Fibroblast of upper back skin (primary cell): Measurements from ENCODE around the gene RUNX3.
"Not testable (repeated sequence)": the region's sequence is repeated elsewhere in the genome, so short reads cannot be mapped to it uniquely, and the experiment has no call there.

Experiments
- DNase-seq: peaks from one replicate; pipeline ENCODE4 v3.0.0-alpha.2; 2013

Gene RUNX3

DNA sequence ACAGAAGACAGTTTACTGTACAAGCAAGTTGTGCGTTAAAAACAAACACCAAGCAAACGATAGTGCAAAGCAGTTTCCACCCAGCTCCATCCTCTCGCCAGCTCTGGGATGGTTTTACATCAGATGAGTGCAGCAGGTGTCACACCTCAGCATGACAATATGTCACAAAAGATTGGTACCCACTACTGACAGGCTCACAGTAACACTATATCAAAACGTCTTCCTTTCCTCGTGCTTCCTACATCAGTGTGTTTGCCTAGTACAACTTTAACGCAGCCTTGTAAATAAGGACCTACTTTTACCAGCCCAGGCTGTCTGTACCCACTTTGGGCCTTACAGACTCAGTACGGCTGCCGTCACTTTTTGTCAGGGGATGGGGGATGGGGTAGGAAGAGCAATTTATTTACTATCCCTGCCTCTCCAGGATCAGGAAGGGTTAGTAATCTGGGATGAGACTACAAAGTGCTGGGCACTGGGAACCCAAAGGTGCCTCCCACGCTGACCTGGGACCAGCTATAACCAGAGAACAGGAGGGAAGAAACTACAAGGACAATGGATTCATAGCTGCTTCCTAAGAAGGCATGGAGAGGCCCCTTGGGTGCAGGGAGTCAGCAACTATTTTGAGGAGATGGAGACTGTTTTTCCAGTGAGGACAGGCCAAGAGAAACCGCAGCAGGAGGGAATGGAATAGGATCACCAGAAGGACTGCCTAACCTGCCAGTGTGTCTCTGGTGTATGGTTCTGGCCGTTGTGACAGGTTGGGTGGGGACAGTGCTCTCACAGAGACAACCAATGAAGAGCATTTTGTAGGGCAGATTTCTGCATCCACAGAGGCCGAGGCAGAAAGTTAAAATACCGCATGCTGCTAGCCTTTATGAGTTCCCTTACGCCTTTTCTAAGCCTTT lies 30.2 kb downstream of the RUNX3 start:
- DNase-seq: no peak

DNA sequence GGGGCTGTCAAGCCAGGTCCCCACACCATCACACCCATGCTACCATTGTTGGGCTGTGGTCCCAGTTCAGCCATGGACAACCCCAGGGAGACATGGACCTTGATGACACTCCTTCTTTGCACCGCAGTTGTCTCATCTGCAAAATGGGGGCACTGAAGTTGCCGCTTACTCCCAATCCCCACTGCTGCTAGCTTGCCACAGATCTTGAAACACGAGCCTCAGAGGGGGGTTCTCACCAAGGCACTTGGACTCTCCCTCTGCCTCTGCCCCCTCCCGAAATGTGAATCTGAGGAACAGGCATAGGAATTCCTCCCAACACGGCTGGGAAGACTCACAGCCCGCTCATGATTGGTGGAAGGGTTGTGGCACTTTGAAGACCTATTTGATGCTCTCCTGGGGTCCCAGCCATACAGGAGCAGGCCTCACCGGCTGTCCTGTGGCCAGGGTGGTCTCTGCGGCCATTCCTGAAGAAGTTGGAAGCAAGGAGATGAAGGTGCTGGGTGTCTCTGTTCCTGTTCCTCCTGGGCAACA lies 31.1 kb downstream of the RUNX3 start:
- no peak for DNase-seq

DNA sequence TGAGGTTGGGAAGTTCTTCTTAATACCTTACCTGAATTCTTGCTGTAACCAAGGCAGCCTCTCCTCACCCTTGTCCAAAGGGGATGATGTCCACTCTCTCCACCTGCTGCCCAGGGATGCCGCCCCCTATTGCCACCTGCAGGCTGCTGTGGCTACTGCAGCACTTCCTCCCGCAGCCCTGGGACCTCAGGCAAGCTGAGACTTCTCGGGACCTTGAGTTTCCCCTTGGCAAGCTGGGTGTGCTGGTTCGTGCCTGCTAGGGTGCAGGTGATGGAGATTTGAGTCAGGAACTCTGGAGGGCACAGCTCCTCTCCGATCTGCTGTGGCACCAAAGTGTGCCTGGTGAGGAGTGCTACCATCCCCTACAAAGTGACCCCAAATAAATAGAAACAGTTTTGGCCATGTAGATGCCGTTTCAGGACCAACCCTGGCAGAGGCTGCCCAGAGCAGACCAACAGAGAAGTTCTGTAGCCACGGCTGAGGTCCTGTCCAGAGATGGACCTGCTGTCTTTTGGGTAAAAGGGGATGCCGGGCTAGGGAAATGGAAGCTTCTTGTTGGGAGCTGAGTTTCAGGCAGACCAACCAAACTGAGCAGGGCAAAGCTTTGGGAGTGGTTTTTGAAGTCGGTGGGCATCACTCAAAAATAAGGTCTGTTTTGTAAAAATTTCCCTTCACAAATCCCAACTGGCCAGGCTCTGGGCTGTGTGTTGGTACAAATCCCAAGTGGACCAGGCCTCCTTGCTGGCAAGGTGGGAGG lies 31.7 kb downstream of the RUNX3 start:
- no peak for DNase-seq

DNA sequence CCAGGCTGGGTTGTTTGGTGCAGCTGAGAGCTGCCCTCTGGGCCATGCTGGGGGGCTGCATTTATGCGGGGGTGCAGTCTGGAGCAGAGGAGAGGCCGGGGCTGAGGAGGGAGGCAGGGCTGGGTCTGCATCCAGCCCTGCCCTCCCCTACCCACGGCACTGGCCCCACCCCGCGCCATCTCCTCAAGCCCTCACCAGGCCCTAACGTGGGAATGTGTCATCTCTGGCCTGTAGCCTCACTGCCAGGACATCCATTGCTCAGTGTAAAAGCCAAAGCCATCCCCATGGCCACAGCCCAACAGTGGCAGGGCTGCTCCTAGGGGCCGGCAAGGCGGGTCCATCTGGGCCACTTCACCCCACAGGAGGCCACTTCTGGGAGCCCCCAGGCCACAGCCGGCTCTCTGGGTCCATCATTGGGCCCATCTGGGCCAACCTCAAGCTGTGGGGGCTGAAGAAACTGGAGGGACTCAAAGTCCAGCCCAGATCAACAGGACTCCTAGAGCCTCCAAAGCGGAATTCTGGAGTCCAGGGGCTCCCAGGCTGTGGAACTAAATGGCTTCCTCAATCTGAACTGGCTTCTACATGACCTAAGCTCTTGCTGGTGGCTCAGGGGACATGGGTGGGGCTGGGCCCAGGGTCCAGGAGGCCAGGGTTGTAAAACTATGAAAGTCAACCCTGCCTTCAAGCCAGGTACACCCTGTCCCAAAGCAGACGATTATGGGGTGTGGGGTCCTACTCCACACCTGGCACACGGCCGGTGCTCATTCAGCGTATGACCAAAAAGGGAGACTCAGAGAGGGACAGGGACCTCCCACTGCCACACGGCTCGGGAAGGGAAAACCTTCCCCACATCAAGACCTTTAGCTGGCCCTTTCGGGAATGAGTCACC lies 32.6 kb downstream of the RUNX3 start:
- no peak for DNase-seq

DNA sequence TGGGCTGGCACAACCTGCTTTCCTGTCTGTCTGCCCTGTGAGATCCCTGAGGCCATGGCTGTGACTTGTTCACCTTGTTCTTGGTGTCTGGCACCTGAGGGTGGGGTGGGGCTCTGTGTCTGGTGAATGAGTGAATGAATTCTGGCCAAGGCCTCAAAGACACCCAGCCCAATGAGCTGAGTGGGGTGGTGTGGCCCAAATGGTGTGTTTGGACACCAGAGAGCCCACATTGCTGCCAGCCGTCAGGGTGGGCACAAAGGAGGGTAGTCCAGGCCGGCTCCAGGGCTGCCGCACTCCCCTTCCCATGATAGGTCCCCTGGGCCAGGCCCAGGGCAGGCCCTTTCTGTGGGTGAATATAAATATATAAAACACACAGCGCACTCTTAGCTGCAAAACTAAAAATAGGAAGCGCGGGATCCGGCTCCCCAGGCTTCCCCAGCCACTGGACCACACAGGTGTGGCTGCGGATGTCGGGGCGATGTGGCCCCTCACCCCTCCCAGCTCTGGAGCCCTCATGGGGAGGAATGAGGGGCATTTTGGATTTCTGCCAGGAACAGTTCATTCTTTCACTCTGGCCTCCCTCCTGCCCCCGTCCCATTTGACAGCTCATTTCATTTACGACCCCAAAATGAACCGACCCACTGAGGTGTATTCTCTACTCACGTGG lies 33.3 kb downstream of the RUNX3 start:
- DNase-seq: no peak

DNA sequence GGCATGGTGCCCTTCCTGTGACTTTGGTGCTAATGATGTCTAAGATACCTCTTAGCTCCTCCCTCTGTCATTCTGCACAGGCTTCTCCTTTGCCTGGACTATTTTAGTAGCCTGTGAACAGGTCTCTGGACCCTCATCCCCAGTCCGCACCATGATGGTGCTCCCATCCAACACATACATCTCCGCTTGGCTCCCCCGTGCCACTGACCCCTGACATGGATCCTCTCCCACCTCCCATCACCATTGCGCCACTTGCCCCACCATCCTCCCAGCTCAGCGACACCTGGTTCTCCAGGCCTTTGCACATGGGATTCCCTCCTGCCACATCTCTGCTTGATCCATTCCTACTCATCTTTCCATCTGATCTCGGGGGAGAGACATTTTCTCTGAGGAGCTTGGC lies 33.9 kb downstream of the RUNX3 start:
- DNase-seq: no peak

DNA sequence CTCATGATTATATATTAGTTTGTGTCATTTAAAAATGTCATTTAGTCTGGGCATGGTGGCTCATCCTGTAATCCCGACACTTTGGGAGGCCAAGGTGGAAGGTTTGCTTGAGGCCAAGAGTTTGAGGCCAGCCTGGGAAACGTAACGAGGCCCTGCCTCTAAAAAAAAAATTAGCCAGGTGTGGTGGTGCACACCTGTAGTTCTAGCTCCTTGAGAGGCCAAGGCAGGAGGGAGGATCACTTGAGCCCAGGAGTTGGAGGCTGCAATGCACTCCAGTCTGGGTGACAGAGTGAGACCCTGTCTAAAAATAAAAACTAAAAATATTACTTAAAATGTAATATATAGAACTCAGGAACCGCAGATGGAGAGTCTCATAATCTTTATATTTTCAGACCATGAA lies 34.6 kb downstream of the RUNX3 start:
- no peak for DNase-seq

DNA sequence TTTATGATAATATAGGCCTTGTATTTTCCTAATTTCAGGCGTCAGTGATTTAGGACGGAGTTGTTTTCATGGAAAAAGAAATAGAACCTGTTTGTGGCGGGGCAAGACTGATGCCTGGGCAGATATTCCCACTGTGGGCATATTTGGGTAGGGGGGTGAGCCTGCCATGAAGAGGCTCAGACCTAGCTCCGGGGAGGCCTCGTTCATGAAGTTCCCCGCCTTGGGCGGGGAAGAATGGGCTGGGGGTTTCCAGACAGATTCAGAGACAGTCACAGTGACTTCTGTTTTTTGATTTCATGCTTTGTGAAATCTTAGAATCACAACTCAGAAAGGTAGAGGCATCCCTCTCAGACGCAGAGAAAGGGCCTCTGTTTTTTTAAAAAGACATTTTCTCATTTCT lies 36.1 kb downstream of the RUNX3 start:
- DNase-seq: no peak

DNA sequence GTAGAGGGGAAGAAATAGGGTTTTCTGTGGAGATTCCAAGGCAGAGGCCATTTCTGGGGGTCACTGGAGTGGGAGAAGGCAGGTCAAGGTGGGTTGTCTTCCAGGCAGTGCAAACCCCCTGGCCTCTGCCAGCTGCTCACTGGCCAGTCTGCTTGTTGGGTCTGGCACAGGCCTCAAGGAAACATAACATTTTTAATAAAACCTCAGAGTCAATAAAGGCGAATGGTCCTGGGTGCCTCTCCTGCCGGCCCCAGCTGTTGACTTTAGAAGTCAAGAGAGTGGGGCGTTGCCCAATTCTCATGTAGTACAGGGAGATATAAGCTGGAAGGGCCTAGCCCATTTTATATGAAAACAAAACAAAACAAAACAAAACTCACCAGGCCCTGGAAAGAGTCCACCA lies 36.6 kb downstream of the RUNX3 start:
- DNase-seq: no peak

DNA sequence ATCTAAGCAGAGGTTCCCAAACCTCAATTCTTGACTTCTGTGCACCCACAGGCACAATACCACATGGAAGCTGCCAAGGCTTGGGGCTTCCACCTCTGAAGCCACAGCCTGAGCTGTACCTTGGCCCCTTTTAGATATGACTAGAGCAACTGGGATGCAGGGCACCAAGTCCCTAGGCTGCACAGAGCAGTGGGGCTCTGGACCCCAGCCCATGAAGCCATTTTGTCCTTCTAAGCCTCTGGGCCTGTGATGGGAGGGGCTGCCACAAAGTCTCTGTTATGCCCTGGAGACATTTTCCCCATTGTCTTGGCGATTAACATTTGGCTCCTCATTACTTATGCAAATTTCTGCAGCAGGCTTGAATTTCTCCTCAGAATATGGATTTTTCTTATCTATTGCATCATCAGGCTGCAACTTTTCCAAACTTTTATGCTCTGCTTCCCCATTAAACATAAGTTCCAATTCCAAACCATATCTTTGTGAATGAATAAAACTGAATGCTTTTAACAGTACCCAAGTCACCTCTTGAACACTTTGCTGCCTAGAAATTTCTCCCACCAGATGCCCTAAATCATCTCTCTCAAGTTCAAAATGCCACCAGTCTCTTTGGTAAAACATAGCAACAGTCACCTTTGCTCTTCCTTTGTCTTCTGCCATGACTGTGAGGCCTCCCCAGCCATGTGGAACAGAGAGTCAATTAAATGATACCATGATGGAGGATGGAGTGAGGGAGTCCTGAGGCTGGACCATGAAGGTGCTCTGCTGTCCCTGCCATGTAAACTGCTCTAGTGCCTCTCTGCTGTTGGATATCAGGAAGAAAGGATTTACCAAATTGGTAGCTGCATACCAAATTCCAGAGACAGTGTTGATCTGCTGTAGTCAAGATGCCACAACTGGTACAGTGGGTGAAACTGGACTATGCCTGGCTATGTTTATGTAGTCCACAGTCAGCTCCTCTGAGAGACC lies 37.6 kb downstream of the RUNX3 start:
- no peak for DNase-seq

DNA sequence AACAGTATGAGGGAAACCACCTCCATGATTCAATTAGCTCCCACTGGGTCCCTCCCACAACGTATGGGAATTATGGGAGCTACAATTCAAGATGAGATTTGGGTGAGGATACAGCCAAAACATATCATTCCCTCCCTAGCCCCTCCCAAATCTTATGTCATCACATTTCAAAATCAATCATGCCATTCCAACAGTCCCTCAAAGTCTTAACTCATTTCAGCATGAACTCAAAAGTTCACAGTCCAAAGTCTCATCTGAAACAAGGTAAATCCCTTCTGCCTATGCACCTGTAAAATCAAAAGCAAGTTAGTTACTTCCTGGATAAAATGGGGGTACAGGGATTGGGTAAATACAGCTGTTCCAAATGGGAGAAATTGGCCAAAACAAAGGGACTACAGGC lies 38.7 kb downstream of the RUNX3 start:
- not testable (repeated sequence) for DNase-seq

DNA sequence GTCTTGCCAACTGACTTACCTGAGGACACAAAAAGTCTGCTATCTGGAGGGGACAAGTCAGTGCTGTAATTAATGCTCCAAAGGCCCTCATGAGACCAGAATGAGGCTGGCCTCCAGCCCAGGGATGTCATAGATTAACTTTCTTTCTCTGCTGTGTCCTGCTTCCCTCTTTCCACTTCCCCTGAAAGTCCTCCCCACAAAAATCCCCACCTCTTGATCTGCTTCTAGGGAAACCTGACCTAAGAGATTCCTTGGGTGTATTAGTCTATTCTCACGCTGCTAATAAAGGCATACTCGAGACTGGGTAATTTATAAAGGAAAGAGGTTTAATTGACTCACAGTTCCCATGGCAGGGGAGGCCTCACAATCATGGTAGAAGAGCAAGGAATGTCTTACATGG lies 39.2 kb downstream of the RUNX3 start:
- no peak for DNase-seq

DNA sequence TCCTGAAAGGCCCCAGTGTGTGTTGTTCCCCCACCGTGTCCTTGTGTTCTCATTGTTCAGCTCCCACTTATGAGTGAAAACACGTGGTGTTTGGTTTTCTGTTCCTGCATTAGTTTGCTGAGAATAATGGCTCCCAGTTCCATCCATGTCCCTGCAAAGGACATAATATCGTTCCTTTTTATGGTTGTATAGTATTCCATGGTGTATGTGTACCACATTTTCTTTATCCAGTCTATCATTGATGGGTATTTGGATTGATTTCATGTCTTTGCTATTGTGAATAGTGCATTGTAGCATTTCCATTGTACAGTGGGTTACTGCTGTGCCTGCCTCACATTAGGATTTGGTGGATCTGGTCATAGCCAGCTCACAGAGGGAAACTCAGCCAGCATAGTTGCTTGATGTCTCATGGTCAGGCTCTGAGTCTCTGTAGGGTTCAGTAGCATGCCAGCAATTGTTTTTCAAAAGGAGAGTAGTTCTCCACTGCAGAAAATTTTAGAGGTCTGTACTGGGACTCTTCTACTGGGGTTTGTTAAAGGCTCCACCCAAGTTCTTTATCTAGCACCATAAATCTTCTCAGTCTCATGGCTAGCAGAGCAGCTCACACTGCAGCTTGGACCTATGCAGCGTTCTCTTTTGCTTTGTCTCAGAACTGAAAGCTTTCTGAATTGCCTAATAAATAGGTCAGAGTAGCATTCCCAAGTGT lies 41.0 kb downstream of the RUNX3 start:
- DNase-seq: peak; percentile 63

DNA sequence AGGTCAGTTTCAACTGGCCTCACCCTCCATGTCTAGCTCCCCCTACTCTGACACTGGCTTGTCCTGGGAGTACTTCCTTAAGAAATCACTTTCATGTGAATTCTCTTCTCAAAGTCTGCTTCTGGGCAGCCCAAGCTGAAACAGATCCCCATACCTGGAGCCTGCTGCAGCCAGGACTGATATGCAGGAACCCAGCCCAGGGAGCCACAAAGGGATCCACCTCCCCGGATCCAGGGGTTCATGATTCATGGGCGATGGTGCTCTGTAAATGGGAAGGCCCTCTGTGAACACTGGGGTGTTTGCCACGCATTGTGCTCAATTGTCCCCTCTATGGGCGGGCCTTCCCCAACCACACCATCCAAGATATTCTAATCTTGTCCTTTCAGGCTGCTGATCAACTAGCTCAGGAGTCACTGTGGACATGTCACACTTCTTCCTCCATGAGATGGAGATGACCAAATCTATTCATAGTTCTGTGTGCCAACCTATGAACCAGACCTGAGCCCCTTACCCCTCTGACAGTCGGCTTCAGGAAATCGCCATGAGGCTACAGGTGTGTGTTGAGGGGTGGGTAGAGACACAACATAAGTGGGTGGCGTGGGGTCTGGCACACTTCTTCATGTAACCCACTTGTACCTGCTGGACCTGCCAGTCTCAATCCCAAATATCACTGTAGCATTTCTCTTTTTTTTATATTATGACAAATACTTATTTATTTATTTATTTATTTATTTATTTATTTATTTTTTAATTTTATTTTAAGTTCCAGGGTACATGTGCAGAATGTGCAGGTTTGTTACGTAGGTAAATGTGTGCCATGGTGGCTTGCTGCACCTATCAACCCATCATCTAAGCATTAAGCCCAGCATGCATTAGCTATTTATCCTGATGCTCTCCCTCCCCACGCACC lies 41.8 kb downstream of the RUNX3 start:
- no peak for DNase-seq

DNA sequence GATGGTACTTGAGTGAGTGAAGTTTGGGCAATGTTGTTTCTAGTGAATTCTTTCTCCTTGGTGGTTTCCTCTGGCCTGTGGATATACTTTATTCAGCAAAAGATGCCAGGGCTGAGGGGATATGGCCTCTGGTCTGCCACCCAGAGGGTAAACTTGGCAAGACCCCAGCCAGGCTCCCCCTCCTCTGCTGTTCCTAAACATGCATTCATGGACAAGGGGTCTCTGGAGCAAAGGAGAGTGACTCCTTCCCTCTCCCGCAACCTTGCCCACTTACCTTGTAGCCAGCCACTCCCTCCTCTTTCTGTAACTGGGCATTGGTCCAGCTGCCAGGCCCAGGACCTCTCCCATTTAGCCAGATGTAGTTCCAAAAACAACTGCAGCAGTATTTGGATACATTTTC lies 43.8 kb downstream of the RUNX3 start:
- no peak for DNase-seq

DNA sequence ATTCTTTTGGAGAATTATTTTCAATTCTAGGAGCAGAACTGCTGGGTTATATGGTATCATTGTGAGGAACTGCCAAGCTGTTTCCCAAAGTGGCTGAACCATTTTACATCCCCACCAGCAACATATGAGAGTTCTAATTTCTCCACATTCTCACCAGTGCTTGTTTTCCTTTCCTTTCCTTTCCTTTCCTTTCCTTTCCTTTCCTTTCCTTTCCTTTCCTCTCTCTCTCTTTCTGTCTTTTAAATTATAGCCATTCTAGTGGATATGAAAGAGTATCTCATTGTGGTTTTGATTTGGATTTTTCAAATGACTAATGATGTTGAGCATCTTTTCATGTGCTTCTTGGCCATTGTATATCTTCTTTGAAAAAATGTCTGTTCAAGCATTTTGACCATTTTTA lies 45.3 kb downstream of the RUNX3 start:
- DNase-seq: no peak

DNA sequence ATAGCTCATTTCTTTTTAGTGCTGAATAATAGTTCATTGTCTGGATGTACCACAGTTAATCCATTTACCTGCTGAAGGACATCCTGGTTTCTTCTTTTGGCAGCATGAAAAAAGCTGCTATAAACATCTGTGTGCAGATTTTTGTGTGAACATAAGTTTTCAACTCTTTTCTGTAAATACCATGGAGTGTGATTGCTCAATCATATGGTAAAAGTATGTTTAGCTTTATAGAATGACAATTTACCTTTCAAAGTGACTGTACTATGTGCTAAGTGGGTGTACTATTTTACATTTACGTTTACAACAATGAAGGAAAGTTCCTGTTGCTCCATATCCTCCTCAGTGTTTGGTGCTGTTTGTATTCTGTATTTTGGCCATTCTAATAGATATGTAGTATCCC lies 49.0 kb downstream of the RUNX3 start:
- DNase-seq: no peak

DNA sequence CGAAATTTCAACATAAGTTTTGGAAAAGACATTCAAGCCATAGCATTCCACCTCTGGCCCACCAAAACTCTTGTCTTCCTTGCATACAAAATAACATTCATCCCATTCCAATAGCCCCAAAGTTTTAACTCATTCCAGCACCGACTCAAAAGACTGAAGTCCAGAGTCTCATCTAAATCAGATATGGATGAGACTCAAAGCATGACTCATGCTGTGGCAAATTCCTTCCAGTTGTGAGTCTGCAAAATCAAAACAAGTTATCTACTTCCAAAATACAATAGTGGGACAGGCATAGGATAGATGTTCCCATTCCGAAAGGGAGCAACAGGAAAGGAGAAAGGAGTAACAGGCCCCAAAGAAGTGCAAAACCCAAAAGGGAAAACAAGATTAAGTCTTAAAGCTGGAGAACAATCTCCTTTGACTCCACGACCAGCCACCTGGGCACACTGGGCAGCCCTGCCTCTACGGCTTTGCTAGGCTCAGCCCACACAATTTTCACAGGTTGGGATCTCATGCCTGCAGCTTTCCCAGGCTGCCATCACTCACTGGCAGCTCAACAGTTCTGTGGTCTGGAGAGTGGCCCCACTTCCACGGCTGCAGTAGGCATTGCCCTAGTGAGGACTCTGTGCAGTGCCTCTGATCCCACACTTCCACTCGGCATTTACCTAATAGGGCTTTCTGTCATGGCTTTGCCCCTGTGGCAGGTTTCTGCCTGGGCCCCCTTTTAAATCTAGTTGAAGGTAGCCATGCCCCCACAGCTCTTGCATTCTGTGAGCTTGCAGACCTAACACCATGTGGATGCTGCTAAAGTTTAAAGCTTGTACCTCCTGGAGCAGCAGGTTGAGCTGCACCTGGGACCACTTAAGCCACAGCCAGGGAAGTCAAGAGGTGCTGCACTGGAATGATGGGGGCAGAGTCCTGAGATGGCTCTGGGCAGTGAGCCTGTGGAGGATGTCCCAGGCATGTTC lies 51.0 kb downstream of the RUNX3 start:
- peak; percentile 75 for DNase-seq
